ENCODE measurements around the gene ZNF592.

- TF ChIP-seq CTCF (conservative IDR thresholded peaks at IDR 0.05 in 1 of 2, IDR thresholded peaks at IDR 0.05 in 1 of 2; ENCODE audit: extremely low read depth in 1 of 2, insufficient read depth in 1 of 2, low read depth in 1 of 2, low read length in 2 of 2) (no peak), EZH2 (IDR thresholded peaks at IDR 0.05; ENCODE audit: borderline replicate concordance, low read length) (no peak)
These were observed 52.0 kb downstream of the ZNF592 start for GRCh38 chr15:84800365-84800806.
